H1 (cell line): ENCODE data around the gene CORO7. TPM values are rescaled to one million over a fixed set of nuclear protein-coding genes. Genes with fewer than 3 reads are reported as not detected.

ENCODE experiments used
- BCL11A ChIP-seq, 2 experiments: IDR thresholded peaks; one replicate each; pipeline ENCODE4 v1.6.1; 2011; ENCODE audit warnings: low read depth in 2 of 2, low read length in 2 of 2, mild to moderate bottlenecking in 2 of 2
- CHD7 ChIP-seq: fragments of 300-600 bp; sonication (generic); IDR thresholded peaks from 2 replicates; pipeline ENCODE4 v1.7.1; 2012; ENCODE audit warnings: low read length, moderate library complexity, mild to moderate bottlenecking, inconsistent platforms; ENCODE audit not compliant: insufficient replicate concordance
- HDAC2 ChIP-seq, 2 experiments: fragments of 300-600 bp in 1 of 2; sonication (generic) in 1 of 2; IDR thresholded peaks; 2 replicates each; pipeline ENCODE4 v1.6.1; 2011 to 2012; ENCODE audit warnings: low read depth in 2 of 2, low read length in 2 of 2, mild to moderate bottlenecking in 2 of 2, moderate library complexity in 2 of 2, borderline replicate concordance in 1 of 2, inconsistent platforms in 1 of 2
- SIX5 ChIP-seq: IDR thresholded peaks from 2 replicates; pipeline ENCODE4 v1.6.1; 2011; ENCODE audit warnings: mild to moderate bottlenecking, low read depth, low read length
- TAF1 ChIP-seq: IDR thresholded peaks from 2 replicates; pipeline ENCODE4 v1.6.1; 2011; ENCODE audit warnings: mild to moderate bottlenecking, low read depth, low read length
- polyA plus RNA-seq, 7 experiments: library from polyadenylated mRNA; depleted of rRNA in 3 of 7; stranded (reverse) in 5 of 7; unstranded in 2 of 7; fragments of >200 nt in 5 of 7; fragments of 200-250 nt in 2 of 7; gene quantifications; 1 replicate in 5 of 7; 2 replicates in 1 of 7; 4 replicates in 1 of 7; pipeline versions ENCODE4 v1.2.1 to v1.2.3, GENCODE V29; 2011 to 2013; ENCODE audit warnings: missing spikeins in 2 of 7, mixed read lengths in 2 of 7
- total RNA-seq: library from RNA; stranded (reverse); fragmentation: NEBNext Ultra II Directional; extraction: Animal tissue kit (Norgen Biotek cat#: 25700); gene quantifications from 2 replicates; pipeline ENCODE4 v1.2.1, GENCODE V29; 2021

The CORO7 gene
- total and polyA plus RNA-seq, 2 of the 8 experiments (the other 6 are each of a cell fraction or from before 2014, with no cell fraction given), result 25.2 to 29.8 TPM

GRCh38 chr16:4319454-4320421 lies 96.7 kb downstream of the CORO7 start (continued):
- no peak for TF ChIP-seq CHD7
- TF ChIP-seq TAF1, result no peak
- no peak for TF ChIP-seq SIX5
- TF ChIP-seq HDAC2 (IDR thresholded peaks at IDR 0.05; ENCODE audit: borderline replicate concordance in 1 of 2, low read depth in 2 of 2, low read length in 2 of 2), result no peak
- TF ChIP-seq BCL11A (IDR thresholded peaks at IDR 0.05; ENCODE audit: low read depth in 2 of 2, low read length in 2 of 2), result no peak
- TF ChIP-seq, all 59 proteins: peak for 0
